Measurements from ENCODE around the gene ZNF709. TPM values are rescaled to one million over a fixed set of nuclear protein-coding genes. Genes with fewer than 3 reads are reported as not detected.
A peak's percentile ranks its signal among the peaks of the same experiment; 100 is the strongest.
"Not testable (repeated sequence)": the region's sequence is repeated elsewhere in the genome, so short reads cannot be mapped to it uniquely, and the experiment has no call there.

ZNF709 gene
- total RNA-seq, 4 donors from 2014 or later = 1.8 to 3.7 (median 3.3) TPM

- Histone ChIP-seq H3K4me1 (no peaks in the 10 kb centered on the region), H3K27me3 (no peaks in the 10 kb centered on the region), H3K27ac (peak within 1 kb of the TSS; percentile 64 to 94 (median 88)), H3K9me3 (no peaks in the 10 kb centered on the region), H3K36me3 (no peaks in the 10 kb centered on the region), H3K4me3 (peak within 1 kb of the TSS; percentile 67 to 93 (median 80))
- peak; percentile 56 to 72 for TF ChIP-seq POLR2A (IDR thresholded peaks at IDR 0.05)
- no peak for TF ChIP-seq CTCF (IDR thresholded peaks at IDR 0.05)
- peak; percentile 99 to 100 (median 100) for DNase-seq
These were observed 43.9 kb downstream of the ZNF709 start, which contains the start of gene ZNF443 for GRCh38 chr19:12440541-12441316. Gene ZNF443 (minus strand): TSS chr19:12441021. CDS start chr19:12440914, 107 bp downstream.

- H3K27me3 ChIP-seq, H3K4me1 ChIP-seq, H3K9me3 ChIP-seq, H3K36me3 ChIP-seq: not testable (repeated sequence)
- peak in 1 of 2 donors; percentile 29 for TF ChIP-seq POLR2A (IDR thresholded peaks at IDR 0.05)
- DNase-seq = peak; percentile 31 to 66 (median 48)
- peak overlapping the region; percentile 64 to 94 (median 88) for H3K27ac ChIP-seq
- peak overlapping the region; percentile 67 to 93 (median 80) for H3K4me3 ChIP-seq
These were observed 44.7 kb downstream of the ZNF709 start for GRCh38 chr19:12439686-12440540.

- not testable (repeated sequence) for H3K4me3 ChIP-seq, H3K4me1 ChIP-seq, H3K27me3 ChIP-seq, H3K27ac ChIP-seq, DNase-seq
- H3K36me3 ChIP-seq = peaks cover 0 to 31% (median 0%) of the 10 kb centered on the region in 3 donors
- H3K9me3 ChIP-seq = peaks cover 0 to 32% (median 0%) of the 10 kb centered on the region in 4 donors
These were observed 53.8 kb downstream of the ZNF709 start for GRCh38 chr19:12430726-12431299.

DNA sequence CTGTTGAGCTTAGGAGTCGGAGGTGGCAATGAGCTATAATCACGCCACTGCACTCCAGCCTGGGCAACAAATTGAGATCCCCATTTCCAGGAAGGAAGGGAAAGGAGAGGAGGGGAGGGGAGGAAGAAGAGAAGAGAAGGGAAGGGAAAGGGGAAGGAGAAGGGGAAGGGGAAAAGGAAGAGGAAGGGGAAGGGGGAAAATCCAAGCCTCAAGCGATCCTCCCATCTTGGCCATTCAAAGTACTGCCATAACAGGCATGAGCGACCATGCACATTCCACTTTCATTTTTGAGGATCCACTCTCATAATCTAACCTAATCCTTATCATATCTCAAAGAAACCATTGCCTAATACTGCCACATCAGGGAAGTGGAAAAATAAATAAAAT, 58.7 kb downstream of the ZNF709 start:
- no peaks in the 10 kb centered on the region for H3K27me3 ChIP-seq
- H3K27ac ChIP-seq = no peak overlapping the region
- H3K4me3 ChIP-seq = no peak overlapping the region
- peaks cover 0 to 18% (median 0%) of the 10 kb centered on the region in 3 donors for H3K36me3 ChIP-seq
- peaks cover 0 to 14% (median 0%) of the 10 kb centered on the region in 4 donors for H3K9me3 ChIP-seq
- no peaks in the 10 kb centered on the region for H3K4me1 ChIP-seq
- no peak for DNase-seq
- no peak for TF ChIP-seq POLR2A (IDR thresholded peaks at IDR 0.05)
- TF ChIP-seq CTCF (IDR thresholded peaks at IDR 0.05) = no peak

DNA sequence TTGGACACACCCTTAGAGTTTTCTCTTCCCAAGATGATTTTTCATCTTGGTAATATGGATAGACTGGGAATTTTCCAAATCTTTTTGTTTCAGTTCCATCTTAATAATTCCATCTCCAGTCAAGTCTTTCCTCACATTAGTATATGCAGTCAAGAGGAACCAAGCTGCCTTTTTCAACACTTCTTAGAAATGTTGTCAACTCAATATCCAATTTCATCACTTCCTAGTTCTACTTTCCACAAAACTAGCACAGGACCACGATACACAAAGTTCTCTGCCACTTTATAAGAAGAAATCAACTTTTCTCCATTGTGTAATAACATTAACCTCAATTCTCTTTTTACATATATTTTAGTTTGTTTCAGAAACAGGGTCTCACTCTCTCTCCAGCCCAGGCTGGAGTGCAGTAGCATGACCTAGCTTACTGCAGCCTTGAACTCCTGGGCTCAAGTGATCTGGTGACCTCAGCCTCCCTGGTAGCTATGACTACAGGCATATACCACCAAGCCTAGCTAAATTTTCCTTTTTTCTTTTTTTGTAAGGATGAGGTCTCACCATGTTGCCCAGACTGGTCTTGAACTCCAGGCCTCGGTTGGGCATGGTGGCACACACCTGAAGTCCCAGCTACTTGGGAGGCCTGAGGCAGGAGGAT, 59.3 kb downstream of the ZNF709 start:
- TF ChIP-seq POLR2A (IDR thresholded peaks at IDR 0.05) (no peak), CTCF (IDR thresholded peaks at IDR 0.05) (no peak)
- Histone ChIP-seq H3K4me3 (no peak overlapping the region), H3K36me3 (peaks cover 0 to 12% (median 0%) of the 10 kb centered on the region in 3 donors), H3K9me3 (peaks cover 0 to 10% (median 0%) of the 10 kb centered on the region in 4 donors), H3K27me3 (no peaks in the 10 kb centered on the region), H3K4me1 (no peaks in the 10 kb centered on the region), H3K27ac (no peak overlapping the region)
- no peak for DNase-seq

DNA sequence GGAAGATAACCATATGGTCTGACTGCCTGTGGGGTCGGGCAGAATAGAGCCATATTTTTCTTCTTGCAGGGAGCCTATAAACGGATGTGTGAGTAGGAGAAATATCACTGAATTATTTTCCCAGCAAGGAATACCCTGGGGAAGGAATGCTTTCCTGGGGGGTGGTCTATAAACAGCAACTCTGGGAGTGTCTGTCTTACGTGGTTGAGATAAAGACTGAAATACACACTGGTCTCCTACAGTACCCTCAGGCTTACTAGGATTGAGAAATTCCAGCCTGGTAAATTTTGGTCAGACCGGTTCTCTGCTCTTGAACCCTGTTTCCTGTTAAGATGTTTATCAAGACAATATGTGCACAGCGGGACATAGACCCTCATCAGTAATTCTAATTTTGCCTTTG, 67.3 kb downstream of the ZNF709 start:
- H3K4me1 ChIP-seq, H3K9me3 ChIP-seq, H3K27me3 ChIP-seq, H3K36me3 ChIP-seq, DNase-seq, H3K4me3 ChIP-seq, H3K27ac ChIP-seq: not testable (repeated sequence)
